Renal pelvis (tissue), 4 donors: ENCODE results near the gene GREM1. TPM values are rescaled to one million over a fixed set of nuclear protein-coding genes. Genes with fewer than 3 reads are reported as not detected.

Experiments used
- DNase-seq: peaks from one replicate; pipeline ENCODE4 v3.0.0-alpha.2; 2013
- polyA plus RNA-seq, 3 donors: library from polyadenylated mRNA; unstranded; fragments of 120-200 nt; gene quantifications; one replicate each; pipeline ENCODE4 v1.2.1, GENCODE V29; 2013; ENCODE audit not compliant: insufficient read length in 3 of 3

The GREM1 gene
- polyA plus RNA-seq, 3 donors: 0.19 to 0.58 (median 0.29) TPM

GRCh38 chr15:32694222-32694983 is 23.4 kb upstream of the GREM1 start:
- no peak for DNase-seq

GRCh38 chr15:32698773-32699390 is 18.9 kb upstream of the GREM1 start:
- DNase-seq: no peak

DNA sequence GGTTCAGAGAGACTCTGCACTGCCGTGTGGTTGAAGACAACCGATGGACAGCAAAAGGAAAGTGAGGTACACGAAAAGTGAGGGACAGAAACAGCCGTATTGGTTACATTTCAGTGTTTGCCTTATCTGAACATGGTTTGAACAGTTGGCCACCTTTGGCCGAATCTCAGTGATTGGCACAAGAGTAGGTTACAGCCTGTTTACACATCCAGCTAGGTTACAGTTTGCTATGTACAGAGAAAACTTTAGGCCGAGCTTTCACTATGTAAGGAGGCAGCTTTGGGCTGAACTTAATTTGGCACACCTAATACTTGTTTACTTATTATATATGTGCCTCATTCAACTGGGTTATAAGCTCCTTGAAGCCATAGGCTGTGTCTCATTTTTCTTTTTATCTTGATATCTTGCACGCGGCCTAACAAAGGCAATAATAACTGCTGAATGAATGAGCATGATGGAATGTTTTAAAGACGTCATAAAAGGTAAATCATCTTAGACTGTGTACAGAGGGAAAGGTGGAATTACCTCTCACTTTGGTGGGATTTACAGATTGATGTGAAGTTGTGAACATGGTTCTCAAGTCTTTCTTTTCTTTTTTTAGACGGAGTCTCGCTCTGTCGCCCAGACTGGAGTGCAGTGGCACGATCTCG is 17.2 kb upstream of the GREM1 start:
- no peak for DNase-seq

DNA sequence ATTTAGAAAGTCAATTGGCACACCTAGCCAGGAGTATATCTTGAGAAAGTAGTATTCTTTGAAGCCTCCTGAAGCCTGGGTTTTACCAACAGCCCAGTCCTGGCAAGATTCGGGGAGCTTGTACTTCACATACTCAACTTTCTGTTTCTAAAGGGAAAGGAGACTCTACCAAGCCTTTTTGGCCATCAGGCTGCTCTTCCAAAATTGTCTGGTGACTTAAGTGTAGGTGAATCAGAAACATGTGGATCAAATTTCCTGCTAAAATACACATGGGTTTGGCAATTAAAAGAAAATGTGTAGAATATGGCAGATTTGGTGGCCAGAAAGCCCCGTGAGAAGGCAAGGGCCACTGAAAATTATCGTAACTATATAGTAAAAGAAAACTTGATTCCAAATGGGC is 15.9 kb upstream of the GREM1 start:
- DNase-seq: no peak

- no peak for DNase-seq
These were observed 13.3 kb upstream of the GREM1 start for GRCh38 chr15:32704395-32704981.

DNA sequence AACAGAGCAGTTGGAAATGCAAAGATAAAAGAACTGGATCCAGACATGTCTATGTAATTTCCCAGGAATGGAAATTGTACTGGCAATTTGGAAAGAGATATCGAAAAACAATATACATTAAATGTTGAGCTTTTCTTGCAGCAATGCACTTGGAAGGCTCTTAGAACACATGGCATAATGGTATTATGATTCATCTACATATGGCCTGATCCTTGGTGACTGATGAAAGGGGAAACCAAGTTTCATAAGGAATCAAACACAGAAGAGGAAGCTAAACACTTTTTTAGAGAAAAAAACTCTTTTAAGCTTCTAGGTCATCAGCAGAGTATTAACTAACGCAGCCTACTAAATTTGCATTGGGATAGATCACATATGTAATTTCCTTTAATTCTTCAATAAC is 12.4 kb upstream of the GREM1 start:
- no peak for DNase-seq

- DNase-seq: no peak
These were observed 11.1 kb upstream of the GREM1 start for GRCh38 chr15:32706704-32707103.

GRCh38 chr15:32707436-32707835 is 10.4 kb upstream of the GREM1 start:
- DNase-seq: no peak

DNA sequence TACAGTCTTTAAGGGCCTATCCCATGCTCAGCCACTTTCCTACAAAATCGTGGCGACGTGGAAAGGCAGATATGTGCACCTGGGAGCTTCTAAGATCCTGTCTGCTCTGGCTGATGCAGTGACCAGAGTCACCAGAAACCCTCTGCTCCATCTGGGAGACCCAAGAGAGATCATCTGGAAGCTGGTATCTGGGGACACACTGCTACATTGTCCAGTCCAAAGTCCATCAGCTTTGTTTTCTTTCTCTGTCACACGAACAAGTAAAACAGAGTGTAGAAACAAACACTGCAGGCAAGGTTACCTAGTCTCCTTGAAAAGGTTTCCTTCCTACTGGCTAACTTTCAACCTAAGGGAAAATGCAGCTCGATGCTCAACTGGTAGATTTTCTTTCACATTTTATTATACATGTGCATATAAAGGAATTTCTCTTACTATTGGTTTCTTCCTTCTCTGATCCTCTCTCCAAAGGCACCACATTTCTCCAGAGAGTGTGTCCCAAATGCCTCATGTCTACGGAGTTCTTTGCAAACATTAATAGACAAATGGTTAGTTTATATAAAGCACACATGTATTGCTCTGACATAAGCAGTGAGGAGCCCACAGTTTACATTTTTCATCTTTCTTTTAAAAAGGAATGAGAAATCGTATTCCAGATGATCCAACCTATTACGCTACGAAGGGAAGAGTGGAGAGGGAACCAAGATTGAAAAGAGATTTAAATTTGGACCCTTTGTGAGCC is 8.3 kb upstream of the GREM1 start:
- DNase-seq: no peak

DNA sequence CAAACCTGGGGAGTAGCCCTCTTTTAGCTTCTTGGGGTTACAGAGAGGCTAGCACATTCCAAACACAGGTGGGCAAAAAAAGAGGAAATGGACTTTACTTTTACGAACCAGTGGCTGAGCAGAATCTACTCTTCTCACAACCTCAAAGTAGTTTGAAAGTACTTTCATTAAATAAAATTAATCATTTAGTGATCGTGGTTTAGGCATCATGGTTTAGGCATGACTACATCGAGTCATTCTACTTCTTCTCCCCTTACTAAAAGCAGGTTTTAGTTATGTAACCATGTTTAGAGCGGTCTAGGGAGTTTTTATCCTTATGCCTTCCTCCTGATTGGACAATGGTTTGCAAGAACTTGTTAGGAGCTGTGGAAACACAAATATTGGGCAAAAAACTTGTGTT is 2.5 kb upstream of the GREM1 start:
- no peak for DNase-seq

- DNase-seq: no peak
These were observed 1.4 kb upstream of the GREM1 start for GRCh38 chr15:32716216-32716914.

- no peak for DNase-seq
These were observed 834 bp upstream of the GREM1 start for GRCh38 chr15:32716915-32717425.

DNA sequence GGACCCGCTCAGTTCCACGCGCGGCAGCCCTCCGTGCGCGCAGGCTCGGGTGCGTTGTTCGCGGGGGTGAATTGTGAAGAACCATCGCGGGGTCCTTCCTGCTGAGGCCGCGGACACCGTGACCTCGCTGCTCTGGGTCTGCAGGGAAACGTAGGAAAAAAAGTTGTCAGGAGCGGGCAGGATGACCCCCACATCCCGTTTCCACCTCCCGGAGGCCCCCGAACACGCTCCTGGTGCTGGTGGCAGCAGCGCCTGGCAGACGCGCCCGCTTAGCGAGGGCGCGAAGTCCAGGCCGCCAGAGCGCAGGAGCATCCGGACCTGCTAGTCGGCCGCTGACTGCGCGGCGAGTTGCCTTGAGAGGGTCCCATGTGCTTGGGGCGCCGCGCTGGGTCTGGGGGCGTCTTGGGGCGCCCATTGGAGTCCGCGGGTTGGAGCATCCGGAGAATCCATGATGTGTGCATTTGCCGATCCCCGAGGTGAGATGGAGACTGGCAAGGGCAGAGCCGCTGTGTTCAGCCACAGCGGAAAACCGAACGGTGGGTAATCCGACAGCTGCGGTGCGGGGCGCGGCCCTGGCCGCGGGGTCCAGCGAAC is 520 bp downstream of the GREM1 start:
- peak; percentile 20 for DNase-seq

DNA sequence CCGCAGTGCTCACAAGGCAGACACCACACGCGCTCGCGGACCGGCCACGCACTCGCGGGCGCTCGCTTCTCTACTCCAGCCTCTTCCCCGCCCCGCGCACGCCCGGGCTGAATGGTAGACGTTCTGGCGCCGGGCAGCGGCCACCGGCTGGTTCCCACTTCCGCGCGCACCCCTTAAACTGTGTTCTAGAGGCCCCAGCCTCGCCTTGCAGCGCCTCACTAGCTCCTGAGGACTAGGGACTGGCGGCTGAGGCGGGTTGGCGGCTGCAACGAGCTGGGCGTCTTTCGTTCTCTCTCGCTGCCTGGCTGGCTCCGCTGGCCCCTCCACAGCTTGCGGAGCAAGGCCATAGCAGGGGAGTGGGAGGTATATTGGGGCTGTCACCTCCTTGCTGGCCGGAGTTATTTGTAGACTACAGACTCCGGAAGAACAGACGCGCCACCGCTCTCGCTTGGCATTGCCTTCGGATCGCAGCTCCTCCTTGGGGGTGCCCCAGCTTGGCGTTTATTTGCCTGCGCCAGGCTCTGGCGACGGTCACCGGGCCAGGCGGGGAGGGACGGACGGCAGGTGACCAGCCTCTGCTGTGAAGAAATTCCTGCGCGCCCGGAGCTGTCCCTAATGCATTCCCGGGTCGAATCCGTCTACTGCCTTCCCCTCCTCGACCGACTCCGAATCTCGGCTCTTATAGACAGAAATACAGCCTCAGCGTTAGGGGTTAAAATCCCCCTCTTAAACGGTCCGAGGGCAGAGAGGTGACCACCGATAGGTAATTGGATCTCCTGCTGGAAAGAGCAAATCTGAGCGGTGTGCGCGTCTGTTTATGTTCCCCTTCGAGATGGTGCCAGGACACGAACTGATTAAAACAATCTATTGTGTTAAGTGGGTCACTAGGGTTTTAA is 1.3 kb downstream of the GREM1 start:
- DNase-seq: peak; percentile 30

DNA sequence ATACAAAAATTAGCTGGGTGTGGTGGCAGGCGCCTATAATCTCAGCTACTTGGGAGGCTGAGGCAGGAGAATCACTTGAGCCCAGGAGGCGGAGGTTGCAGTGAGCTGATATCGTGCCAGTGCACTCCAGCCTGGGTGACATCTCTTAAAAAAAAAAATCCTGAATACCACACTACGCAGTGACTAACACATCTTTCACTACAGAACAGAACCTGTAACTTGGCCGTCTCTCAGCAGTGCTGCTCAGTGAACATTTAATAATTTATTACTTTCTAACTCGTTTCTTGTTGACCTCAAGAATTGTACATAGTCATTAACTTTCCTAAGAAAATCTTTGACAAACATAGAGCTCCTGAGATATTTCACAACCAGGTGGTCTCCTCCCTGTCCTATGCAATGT is 3.8 kb downstream of the GREM1 start:
- no peak for DNase-seq

DNA sequence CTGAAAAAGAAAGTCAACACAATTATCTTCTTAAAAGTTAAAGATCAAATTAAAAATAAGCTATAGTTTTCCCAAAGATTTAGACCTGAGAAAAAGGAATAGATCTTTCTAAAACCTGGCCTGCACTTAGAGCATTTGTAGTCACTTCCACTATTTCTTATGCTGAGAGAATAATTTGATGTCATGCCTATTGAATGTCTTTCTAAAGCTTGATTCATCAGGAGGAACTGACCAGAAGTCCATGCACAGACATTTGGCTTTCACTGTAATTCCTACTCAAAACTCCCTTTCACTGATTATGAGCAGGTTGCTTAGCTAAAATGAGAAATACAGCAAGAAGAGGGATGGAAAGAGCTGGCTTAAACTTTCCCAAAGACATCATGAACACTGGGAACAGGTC is 4.3 kb downstream of the GREM1 start:
- no peak for DNase-seq

DNA sequence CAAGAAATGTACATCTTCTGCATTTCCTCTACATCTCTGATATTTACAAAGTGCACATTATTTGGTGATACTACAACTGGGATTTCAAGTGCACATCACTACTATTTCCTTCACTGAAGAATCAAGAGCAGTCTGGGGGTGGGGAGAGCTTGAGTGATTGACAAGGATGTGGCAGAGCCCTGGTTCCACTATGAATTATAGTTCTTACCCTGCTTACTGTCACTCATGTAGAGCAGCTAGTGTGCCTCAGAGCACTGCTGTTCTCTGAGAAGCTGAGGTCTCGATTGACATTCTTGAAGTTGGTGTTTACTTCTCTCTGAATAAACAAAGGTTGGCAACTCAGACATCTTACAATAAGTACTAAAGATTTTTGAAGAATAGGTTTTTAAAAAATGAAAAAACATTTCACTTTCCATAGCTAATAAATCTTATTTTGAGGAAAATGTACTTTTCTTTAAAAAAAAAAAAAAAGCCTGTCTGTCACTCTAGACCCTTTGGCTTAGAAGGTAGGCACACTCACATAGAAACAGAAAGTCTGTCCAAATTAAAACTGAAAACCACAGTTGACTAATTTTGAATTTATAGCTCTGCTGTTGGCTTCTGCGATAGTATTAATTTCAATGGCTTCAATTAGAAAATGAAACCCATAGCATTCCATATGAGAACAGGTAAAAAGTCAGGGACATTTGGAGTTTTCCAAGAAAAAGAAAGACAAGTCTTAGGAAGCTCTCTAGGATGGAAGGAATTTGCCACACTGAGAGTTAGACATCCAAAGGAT is 5.6 kb downstream of the GREM1 start:
- DNase-seq: no peak

DNA sequence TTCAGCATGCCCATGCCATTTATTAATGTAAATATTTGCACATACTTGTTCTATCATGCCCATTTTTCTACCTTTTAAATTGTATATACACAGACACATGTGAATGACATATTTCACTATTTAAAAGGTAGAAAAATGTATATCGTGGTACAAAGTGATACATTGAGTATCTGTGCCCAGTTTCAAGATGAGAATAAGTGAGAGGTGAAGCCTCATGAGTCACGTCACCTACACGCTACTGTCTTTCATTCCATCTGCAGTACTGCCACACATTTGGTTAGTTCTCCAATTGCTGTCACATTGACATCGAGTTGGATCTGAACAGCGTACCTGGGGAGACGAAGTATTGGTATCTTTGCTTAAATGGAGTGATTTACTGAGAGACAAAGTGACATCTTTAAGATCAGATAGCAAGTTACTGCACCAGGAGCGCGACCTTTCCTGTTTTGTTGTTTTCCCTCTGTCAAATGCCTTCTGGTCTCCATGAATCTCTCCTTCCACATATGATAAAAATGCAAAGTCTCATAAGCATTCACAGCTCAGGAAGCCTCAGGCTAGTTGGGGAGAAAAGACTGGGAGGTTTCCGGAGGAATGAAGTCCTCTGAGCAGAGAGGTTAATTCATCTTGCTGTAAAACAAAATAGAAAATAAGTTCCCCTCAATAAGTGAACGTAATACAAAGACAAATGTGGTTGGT is 12.0 kb downstream of the GREM1 start:
- DNase-seq: peak; percentile 23
